Lung microvascular endothelial cell (primary cell): Measurements from ENCODE around the gene TMEM129. TPM values are rescaled to one million over a fixed set of nuclear protein-coding genes. Genes with fewer than 3 reads are reported as not detected.

Experiments used
- DNase-seq, 2 donors: peaks; one replicate each; pipeline versions ENCODE4 v3.0.0 to v3.0.0-alpha.2; 2010; ENCODE audit warnings: low read depth in 2 of 2
- total RNA-seq: library from RNA; depleted of rRNA; stranded (reverse); fragments of >200 nt; gene quantifications from 2 replicates; pipeline ENCODE4 v1.2.1, GENCODE V29; 2014

The TMEM129 gene
- total RNA-seq, 1 donor from 2014 or later, result 30.8 TPM

DNA sequence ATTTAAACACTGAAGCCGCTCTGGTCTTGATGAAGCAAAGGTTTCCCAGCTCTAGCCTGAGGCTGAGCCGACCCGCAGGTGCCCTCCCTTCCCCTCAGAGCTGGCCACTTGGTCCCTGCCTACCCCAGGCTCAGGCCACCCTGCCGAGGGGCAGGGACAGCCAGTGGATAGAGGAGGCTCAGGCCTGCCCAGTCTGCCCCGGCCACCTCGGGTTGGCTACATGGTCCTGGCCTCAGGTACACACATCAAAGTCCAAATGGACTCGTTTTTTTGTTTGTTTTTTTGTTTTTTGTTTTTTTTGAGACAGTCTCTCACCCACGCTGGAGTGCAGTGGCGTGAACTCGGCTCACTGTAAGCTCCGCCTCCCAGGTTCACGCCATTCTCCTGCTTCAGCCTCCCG is 24.0 kb upstream of the TMEM129 start:
- DNase-seq, result no peak

DNA sequence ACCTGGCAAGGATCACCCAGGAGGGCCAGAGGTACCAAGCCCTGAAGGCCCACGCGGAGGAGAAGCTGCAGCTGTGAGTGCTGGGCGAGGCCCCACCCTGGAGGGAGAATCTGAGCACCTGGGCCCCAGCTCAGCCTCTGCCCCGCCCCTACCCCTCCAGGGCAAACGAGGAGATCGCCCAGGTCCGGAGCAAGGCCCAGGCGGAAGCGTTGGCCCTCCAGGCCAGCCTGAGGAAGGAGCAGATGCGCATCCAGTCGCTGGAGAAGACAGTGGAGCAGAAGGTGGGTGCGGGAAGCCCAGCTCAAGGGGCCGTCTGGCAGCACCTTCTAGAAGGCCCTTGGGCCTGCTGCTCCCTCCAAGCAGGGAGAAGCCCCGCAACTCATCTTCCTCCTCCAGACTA is 23.4 kb upstream of the TMEM129 start:
- no peak for DNase-seq

DNA sequence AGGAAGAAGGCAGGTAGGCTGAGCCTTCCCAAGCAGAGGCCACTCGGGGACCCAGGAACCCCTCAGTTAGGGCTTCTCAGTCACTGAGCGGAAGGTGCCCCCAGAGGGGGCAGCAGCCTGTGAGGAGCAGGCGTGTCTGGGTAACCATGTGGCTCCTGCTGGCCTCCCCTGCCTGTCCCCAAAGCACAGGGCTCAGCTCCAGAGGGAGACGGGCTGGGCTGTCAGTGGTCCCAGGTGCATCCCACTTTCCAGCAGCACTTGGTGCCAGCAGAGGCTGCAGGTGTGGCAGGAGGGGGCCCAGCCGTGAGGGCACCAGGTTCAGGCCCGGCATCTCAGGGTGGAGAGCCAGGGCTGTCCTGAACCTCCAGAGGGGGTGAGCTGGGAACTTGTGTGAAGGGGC is 22.9 kb upstream of the TMEM129 start:
- no peak for DNase-seq

GRCh38 chr4:1743551-1743950 is 22.4 kb upstream of the TMEM129 start:
- peak in 1 of 2 donors; percentile 75 for DNase-seq

- no peak for DNase-seq
Measured at GRCh38 chr4:1741208-1741607, 20.1 kb upstream of the TMEM129 start.

DNA sequence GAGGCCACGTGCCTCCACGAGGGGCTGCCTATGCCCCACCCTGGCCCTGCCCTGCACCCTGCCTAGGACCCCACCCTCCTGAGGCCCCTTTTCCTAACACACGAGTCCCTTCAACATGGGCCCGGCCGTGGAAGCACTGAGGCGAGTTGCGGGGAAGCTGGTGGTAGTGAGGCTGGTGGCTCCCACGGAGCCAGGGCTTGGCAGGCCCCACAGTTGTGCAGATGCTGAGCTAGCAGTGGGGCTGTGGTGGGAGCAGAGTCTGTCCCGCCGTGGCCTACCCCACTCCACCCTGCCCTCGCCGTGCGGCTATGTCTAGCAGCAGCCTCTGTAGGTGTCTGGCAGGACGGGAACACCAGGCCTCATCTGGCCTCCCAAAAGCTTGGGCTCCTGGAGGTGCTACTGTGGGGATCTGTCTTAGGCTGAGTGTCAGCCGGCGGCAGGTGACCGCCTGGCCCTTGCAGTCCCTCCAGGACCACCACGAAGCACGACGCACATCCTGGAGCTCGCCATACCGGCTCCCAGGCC is 19.0 kb upstream of the TMEM129 start:
- DNase-seq, result no peak

- no peak for DNase-seq
Measured at GRCh38 chr4:1739358-1739757, 18.2 kb upstream of the TMEM129 start.

DNA sequence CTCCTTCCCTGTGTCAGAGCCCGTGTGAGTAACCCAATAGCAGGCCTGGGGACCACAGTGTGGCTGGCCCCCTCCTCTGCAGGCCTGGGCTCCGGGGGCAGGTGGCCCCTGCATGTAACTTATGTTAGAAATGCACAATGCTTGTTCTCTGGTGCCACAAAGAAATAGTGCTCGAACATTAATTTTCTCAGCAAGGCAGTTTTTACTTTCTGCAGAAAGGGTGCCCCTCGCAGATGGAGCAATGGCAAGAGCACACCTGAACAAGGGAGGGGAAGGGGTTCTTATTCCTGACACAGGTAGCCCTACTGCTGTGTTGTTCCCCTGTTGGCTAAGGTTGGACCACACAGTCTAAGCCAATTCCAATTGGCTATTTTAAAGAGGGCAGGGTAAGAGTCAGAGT is 17.3 kb upstream of the TMEM129 start:
- no peak for DNase-seq

DNA sequence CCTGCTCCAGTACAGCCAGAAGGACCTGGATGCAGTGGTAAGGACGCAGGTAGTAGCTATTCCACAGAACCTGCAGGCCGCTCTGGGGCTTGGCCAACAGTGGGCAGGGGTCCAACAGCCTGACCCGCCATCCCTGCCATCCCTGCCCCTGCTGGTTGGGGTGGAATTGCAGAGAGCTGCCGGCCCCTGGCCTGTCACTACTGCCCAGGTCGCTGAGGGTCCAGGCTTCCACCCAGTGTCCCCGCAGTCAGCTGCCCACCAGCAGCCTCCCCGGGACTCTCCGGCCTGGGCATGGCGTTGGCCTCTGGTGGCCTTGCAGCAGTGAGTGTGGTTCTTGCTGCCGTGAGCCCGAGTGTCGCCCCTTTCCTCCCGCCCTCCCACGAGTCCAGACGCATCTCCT is 16.5 kb upstream of the TMEM129 start:
- no peak for DNase-seq

DNA sequence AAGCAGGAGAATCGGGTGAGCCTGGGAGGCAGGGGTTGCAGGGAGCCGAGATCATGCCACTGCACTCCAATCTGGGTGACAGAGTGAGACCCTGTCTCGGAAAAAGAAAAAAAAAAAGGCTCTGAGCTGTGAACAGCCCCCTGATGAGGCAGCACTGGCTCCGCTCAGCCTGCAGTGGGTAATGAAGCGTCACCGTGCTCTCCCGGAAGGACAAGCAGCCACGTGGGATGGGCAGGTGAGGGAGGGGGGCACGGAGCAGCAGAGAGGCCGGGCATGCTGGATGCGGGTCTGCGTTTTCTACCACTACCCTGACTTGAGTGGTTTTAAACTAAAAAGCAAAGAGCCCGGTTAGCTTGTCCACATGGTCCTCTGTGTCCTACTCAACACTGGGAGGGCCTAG is 15.7 kb upstream of the TMEM129 start:
- no peak for DNase-seq

GRCh38 chr4:1735215-1735614 is 14.1 kb upstream of the TMEM129 start:
- DNase-seq, result no peak

DNA sequence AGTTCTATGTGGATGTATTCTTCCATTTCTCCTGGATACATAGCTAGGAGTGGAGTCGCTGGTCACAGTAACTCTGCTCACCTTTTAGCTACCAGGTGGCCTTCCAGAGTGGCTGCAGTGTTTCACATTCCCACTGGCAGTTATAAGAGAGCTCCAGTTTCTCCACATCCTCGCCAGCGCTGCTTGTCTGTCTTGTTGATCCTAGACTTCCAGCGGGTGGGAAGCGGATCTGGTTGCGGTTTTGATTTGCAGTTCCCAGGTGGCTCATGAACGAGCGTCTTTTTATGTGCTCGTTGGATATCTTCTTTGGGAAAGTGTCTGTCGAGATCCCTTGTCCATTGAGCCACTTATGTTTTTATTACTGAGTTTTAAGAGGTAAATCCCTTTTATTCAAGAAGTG is 11.8 kb upstream of the TMEM129 start:
- no peak for DNase-seq

DNA sequence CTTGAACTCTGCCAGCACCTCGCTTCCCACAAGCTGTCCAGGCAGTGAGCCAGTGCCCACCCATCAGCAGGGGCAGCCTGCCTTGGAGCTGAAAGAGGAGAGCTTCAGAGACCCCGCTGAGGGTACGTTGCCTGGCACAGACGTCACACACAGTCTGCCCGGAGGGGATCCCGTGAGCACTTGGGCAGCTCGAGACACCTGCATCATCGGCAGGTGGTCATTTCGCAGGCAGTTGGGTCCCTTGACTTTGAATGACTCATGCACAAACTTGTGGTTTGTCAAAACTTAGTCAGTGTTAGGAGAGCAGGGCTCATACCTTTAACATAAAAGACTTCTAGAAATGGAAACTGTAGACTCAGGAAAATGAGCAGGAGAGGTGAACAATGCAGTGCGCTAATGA is 10.1 kb upstream of the TMEM129 start:
- no peak for DNase-seq

- no peak for DNase-seq
Measured at GRCh38 chr4:1730532-1731135, 9.5 kb upstream of the TMEM129 start.

- no peak for DNase-seq
Measured at GRCh38 chr4:1728061-1728980, 7.2 kb upstream of the TMEM129 start.

GRCh38 chr4:1727117-1728031 is 6.3 kb upstream of the TMEM129 start:
- peak; percentile 80 to 92 for DNase-seq

- DNase-seq, result peak; percentile 90 to 94
Measured at GRCh38 chr4:1726146-1726934, 5.2 kb upstream of the TMEM129 start.

GRCh38 chr4:1725521-1725920 is 4.4 kb upstream of the TMEM129 start:
- DNase-seq, result no peak

- no peak for DNase-seq
Measured at GRCh38 chr4:1723131-1723801, 2.1 kb upstream of the TMEM129 start.

- no peak for DNase-seq
Measured at GRCh38 chr4:1722551-1723118, 1.5 kb upstream of the TMEM129 start.
